ACC112 (cell line): ENCODE measurements around the gene TRMO.
A peak's percentile ranks its signal among the peaks of the same experiment; 100 is the strongest.

Source experiments
- H2AFZ ChIP-seq: fragments of 200-600 bp; sonication (generic); one replicate; pipeline ENCODE4 v1.6.0; 2017; ENCODE audit warnings: antibody characterized with exemption, low read length; ENCODE audit not compliant: unreplicated experiment
- H3K27ac ChIP-seq: fragments of 200-600 bp; sonication (generic); 2 replicates; pipeline ENCODE4 v1.5.1; 2014; ENCODE audit warnings: low read depth, mild to moderate bottlenecking, antibody characterized with exemption, low read length, moderate library complexity
- H3K27me3 ChIP-seq: fragments of 200-600 bp; sonication (generic); 2 replicates; pipeline ENCODE4 v1.6.1; 2014; ENCODE audit warnings: mild to moderate bottlenecking, antibody characterized with exemption, low read length, moderate library complexity, mixed read lengths; ENCODE audit not compliant: insufficient read depth
- H3K36me3 ChIP-seq: fragments of 200-600 bp; sonication (generic); 2 replicates; pipeline ENCODE4 v1.6.1; 2016; ENCODE audit warnings: mild to moderate bottlenecking, antibody characterized with exemption, low read length, moderate library complexity, mixed read lengths; ENCODE audit not compliant: insufficient read depth
- H3K4me1 ChIP-seq: fragments of 200-600 bp; sonication (generic); one replicate; pipeline ENCODE4 v1.6.1; 2016; ENCODE audit warnings: low read length, mixed read lengths; ENCODE audit not compliant: insufficient read depth, unreplicated experiment, control insufficient read depth
- H3K4me3 ChIP-seq: fragments of 200-600 bp; sonication (generic); 2 replicates; pipeline ENCODE4 v1.5.1; 2014; ENCODE audit warnings: mild to moderate bottlenecking, low read depth, low read length
- H3K79me2 ChIP-seq: fragments of 200-600 bp; sonication (generic); one replicate; pipeline ENCODE4 v1.6.0; 2016; ENCODE audit warnings: low read length; ENCODE audit not compliant: control insufficient read depth, unreplicated experiment, insufficient read depth

The TRMO gene

DNA sequence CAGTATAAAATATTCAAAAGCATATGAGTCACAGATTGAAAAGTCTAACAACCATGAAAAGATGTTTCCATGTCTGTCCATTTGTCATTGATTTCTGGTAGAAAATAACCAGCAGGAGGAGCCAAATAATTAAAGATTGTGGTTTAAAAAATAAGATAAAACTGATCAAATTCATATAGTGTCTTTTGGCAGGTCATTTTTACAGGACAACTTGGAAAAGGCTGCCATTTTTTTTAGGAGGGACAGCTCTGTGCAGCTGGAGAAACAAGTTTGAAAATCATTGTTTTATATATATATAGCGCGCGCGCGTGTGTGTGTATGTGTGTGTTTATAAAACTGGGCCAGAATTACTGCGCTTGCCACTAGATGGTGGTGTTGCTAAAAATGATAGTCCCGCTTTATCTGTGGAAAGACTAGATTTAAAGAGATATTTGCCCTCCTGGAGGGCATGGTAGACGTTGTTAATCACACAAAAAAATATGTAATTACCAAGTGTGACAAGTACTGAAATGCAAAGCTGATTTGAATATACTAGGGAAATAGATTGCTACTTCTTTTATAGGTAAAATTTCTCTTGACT is 1.3 kb upstream of the TRMO start:
- Histone ChIP-seq H3K4me3 (peak overlapping the region; percentile 82), H3K36me3 (no peaks in the 10 kb centered on the region), H3K4me1 (peaks cover 10% of the 10 kb centered on the region), H3K79me2 (peaks cover 22% of the 10 kb centered on the region), H3K27me3 (no peaks in the 10 kb centered on the region), H2AFZ (peak overlapping the region; percentile 92), H3K27ac (peak overlapping the region; percentile 89; the same call in 1 of the 2 replicates)

DNA sequence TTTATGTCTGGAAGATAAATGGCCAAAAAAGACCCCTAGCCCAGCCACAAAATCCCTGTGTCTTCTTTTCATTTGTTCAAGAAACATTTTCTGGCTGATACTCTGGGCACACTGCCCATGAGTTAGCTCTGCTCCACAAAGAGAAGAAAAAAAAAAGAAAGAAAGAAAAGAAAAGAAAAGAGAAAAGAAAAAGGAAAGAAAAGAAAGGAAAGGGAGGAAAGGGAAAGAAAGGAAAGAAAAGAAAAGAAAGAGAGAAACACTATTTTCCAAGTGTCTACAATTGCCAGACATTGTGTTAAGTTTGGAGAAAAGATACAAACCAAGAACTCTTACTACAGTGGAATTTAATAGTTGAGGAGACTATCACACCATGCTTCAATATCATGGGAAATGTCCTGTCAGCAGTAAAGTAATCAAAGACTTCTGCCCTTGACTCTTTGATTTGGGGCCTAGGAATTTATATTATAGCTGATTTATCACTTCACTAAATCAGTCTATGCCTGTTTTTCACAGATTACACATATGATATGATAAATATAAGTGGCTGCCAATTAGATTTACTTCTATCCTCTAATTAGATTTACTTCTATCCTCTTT is 3.0 kb downstream of the TRMO start:
- no peaks in the 10 kb centered on the region for H3K36me3 ChIP-seq
- H3K79me2 ChIP-seq: peaks cover 27% of the 10 kb centered on the region
- no peaks in the 10 kb centered on the region for H3K27me3 ChIP-seq
- no peak overlapping the region for H3K4me3 ChIP-seq
- H3K27ac ChIP-seq: no peak overlapping the region
- peaks cover 8% of the 10 kb centered on the region for H3K4me1 ChIP-seq
- no peak overlapping the region for H2AFZ ChIP-seq

- Histone ChIP-seq H3K79me2 (peaks cover 27% of the 10 kb centered on the region), H3K27ac (no peak overlapping the region), H3K27me3 (no peaks in the 10 kb centered on the region), H3K4me3 (no peak overlapping the region), H3K36me3 (no peaks in the 10 kb centered on the region), H3K4me1 (peaks cover 3% of the 10 kb centered on the region), H2AFZ (no peak overlapping the region)
Observed at GRCh38 chr9:97918611-97919010, 3.7 kb downstream of the TRMO start.

- Histone ChIP-seq H3K27ac (no peak overlapping the region), H3K79me2 (peaks cover 6% of the 10 kb centered on the region), H3K36me3 (peaks cover 9% of the 10 kb centered on the region; the same call in 1 of the 2 replicates)
Observed at GRCh38 chr9:97911970-97912369, 10.3 kb downstream of the TRMO start.

DNA sequence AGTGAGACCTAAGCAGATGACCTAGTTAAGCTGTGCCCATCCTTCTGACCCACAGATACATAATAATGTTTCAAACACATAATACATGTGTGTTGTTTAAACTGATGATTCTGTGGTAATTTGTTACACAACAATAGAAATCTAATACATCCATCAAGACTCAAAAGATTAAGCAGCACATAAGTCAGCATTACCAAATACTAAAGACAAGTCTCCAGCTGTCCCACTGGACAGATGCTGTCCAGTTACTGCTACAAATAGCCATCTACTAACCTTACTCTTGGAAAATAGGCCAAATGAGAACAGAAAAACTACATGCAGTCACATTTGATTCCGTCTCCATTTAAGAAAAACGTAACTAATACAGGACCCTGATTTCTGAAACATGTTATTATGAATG is 10.8 kb downstream of the TRMO start:
- H3K4me1 ChIP-seq: no peaks in the 10 kb centered on the region
- H3K4me3 ChIP-seq: no peak overlapping the region
- H3K79me2 ChIP-seq: peaks cover 4% of the 10 kb centered on the region
- no peak overlapping the region for H3K27ac ChIP-seq
- H3K36me3 ChIP-seq: peaks cover 9% of the 10 kb centered on the region; the same call in 1 of the 2 replicates
- H3K27me3 ChIP-seq: no peaks in the 10 kb centered on the region
- H2AFZ ChIP-seq: no peak overlapping the region

More at GRCh38 chr9:97911970-97912369, 10.3 kb downstream of the TRMO start:
- Histone ChIP-seq H3K27me3 (no peaks in the 10 kb centered on the region), H3K4me3 (no peak overlapping the region), H3K4me1 (no peaks in the 10 kb centered on the region), H2AFZ (no peak overlapping the region)

- peaks cover 9% of the 10 kb centered on the region; the same call in 1 of the 2 replicates for H3K36me3 ChIP-seq
- H3K79me2 ChIP-seq: peaks cover 4% of the 10 kb centered on the region
Observed at GRCh38 chr9:97910357-97910756, 11.9 kb downstream of the TRMO start.

DNA sequence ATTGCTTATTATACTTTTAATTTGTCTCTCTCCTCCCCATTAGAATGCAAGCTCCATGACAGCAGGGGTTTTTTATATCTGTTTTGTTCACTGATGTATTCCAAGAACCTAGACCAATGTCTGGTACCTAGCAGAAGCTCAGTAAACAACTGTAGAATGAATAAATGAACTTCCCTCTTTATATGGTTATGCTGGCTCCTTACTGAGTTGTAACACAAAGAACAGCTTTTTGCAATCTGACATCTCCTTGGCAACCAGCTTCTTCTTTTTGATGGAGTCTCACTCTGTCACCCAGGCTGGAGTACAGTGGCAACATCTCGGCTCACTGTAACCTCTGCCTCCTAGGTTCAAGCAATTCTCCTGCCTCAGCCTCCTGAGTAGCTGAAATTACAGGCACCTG is 13.6 kb downstream of the TRMO start:
- H3K4me1 ChIP-seq: no peaks in the 10 kb centered on the region
- peaks cover 9% of the 10 kb centered on the region; the same call in 1 of the 2 replicates for H3K36me3 ChIP-seq
- no peak overlapping the region for H3K4me3 ChIP-seq

More at GRCh38 chr9:97910357-97910756, 11.9 kb downstream of the TRMO start:
- H3K27ac ChIP-seq: no peak overlapping the region
- no peak overlapping the region for H3K4me3 ChIP-seq
- no peaks in the 10 kb centered on the region for H3K4me1 ChIP-seq
- no peak overlapping the region for H2AFZ ChIP-seq
- no peaks in the 10 kb centered on the region for H3K27me3 ChIP-seq

GRCh38 chr9:97907632-97908031 is 14.7 kb downstream of the TRMO start:
- no peaks in the 10 kb centered on the region for H3K4me1 ChIP-seq
- no peak overlapping the region for H3K27ac ChIP-seq
- peaks cover 9% of the 10 kb centered on the region; the same call in 1 of the 2 replicates for H3K36me3 ChIP-seq
- H3K79me2 ChIP-seq: peaks cover 4% of the 10 kb centered on the region
- no peak overlapping the region for H2AFZ ChIP-seq
- no peaks in the 10 kb centered on the region for H3K27me3 ChIP-seq
- no peak overlapping the region for H3K4me3 ChIP-seq

More for the DNA sequence above, 13.6 kb downstream of the TRMO start:
- no peak overlapping the region for H2AFZ ChIP-seq
- H3K79me2 ChIP-seq: peaks cover 4% of the 10 kb centered on the region
- H3K27ac ChIP-seq: no peak overlapping the region
- H3K27me3 ChIP-seq: no peaks in the 10 kb centered on the region

GRCh38 chr9:97907046-97907445 is 15.3 kb downstream of the TRMO start:
- H3K79me2 ChIP-seq: peaks cover 4% of the 10 kb centered on the region
- no peaks in the 10 kb centered on the region for H3K4me1 ChIP-seq
- H3K27me3 ChIP-seq: no peaks in the 10 kb centered on the region
- H2AFZ ChIP-seq: no peak overlapping the region
- H3K27ac ChIP-seq: no peak overlapping the region
- H3K36me3 ChIP-seq: peaks cover 9% of the 10 kb centered on the region; the same call in 1 of the 2 replicates
- H3K4me3 ChIP-seq: no peak overlapping the region

- peaks cover 5% of the 10 kb centered on the region; the same call in 1 of the 2 replicates for H3K36me3 ChIP-seq
- no peaks in the 10 kb centered on the region for H3K4me1 ChIP-seq
- H3K27me3 ChIP-seq: no peaks in the 10 kb centered on the region
- H2AFZ ChIP-seq: no peak overlapping the region
- no peak overlapping the region for H3K27ac ChIP-seq
- H3K4me3 ChIP-seq: no peak overlapping the region
- peaks cover 4% of the 10 kb centered on the region for H3K79me2 ChIP-seq
Observed at GRCh38 chr9:97906236-97906831, 16.0 kb downstream of the TRMO start.
